Activated gamma-delta T cell treated with Interleukin-2 at 50 U/mL for 16 hours (primary cell): ENCODE results near the gene DYRK3.
A peak's percentile ranks its signal among the peaks of the same experiment; 100 is the strongest.

Experiments used
- DNase-seq: peaks from one replicate; pipeline ENCODE4 v3.0.0-alpha.2; 2020

Gene DYRK3

DNA sequence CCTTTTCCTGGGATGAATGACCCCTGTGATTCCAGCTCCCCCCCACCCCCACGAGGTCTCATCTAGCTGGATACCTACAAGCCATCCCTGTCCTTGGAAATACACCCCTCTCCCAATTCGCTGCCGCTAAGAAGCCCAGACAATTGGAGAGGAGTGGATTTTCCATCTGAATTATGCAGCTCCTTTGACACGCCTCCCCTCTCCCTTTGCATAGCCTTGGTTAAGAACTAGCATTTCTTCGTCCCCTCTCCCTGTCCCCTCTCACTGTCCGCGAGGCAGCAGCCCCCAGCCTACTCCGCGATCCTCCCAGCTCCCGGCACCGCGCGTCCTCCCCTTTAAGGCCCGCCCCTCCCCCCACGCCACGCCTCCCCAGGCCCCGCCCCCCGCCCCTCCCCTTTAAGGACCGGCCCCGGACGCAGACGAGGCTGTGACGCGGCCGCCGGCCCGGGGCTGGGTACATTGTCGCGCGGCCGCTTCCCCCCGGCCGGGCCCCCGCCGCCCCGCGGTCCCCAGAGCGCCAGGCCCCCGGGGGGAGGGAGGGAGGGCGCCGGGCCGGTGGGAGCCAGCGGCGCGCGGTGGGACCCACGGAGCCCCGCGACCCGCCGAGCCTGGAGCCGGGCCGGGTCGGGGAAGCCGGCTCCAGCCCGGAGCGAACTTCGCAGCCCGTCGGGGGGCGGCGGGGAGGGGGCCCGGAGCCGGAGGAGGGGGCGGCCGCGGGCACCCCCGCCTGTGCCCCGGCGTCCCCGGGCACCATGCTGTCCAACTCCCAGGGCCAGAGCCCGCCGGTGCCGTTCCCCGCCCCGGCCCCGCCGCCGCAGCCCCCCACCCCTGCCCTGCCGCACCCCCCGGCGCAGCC is 49.4 kb downstream of the DYRK3 start, which contains the start of gene MAPKAPK2:
Gene MAPKAPK2, plus strand, starts transcription at position 428 of the 856 bp plus-strand sequence. Its CDS starts 325 bp downstream, at position 753.
- DNase-seq, result peak; percentile 75

DNA sequence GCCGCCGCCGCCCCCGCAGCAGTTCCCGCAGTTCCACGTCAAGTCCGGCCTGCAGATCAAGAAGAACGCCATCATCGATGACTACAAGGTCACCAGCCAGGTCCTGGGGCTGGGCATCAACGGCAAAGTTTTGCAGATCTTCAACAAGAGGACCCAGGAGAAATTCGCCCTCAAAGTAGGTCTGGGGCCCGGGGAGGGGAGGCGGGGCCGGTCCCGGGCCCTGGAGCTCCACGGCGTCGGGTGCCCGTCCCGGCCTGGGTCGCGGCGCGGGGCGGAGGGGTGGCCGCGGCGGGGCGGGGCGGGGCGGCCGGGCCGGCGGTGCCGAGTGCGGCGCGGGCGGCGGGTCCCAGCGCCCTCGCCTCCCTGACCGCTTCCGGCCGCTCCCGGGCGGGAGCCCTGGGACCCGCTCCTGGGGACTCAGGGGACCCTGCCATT is 50.0 kb downstream of the DYRK3 start:
- DNase-seq, result peak; percentile 15

DNA sequence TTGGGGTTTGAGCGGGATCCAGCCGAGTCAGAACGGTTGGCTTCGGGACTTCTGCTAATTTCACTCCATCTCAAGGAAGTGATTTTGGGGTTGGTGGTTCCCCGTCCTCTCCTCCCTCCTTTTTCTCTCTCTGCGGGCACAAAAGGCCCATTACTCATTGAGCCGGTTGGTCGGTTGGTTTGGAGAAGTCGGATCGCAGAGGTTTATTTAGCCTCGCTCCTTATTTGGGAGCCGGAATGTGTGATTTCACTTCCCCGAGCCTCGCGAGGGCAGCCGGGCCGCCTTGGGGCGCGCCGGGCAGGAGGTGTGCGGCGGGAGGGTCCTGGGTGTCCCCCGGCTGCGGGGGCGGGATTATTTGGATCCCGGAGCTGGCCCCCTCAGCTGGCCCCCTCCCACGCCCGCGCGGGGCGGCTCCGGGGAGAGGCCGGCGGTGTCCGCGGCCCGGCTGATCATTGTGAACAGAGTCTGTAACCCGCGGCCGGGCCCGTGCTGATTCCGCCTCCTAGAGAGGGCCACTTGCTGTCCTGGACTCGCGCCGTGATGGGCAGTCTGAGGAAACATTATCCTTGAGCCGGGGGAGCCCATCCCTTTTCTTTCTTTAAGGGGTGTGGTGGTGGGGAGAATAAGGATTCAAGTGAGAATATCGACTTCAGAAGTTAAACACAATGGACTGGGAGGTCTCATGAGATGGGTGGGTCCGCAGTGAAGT is 50.6 kb downstream of the DYRK3 start:
- peak; percentile 46 for DNase-seq

DNA sequence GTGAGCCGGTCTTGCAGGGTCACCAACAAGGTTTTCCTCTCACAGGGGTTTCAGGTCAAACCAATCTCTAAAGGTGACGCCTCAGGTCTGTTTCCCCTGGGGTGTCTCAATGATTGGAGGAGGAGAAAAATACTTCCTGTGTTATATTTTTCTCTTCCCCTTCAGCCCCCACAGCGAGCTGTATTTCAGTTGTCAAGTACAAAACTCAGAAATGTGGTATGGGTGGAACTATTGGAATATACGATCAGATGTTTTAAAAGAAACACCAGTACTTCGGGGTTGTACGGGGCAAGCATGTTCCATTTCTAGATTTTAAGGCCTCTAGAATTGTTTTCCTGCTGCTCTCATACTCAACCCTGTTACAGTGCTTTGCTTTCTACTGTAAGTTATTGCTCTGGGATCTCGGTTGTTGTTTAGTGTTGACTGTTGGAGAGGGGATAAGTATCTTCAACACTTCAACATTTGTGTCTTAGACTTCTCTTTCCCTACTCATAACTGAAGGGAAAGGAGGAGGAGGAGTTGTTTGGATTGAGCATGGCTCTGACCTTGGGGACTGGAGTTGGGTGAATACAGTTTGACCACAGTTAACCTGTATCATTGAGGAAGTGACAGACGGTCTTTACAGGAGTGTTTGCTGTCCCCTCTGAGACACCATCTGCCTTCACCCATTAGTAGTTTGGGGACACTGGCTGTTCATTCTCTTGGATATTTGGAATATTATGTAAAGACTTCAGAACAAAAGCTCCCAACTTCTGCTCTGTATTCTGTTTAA is 51.3 kb downstream of the DYRK3 start:
- DNase-seq, result peak; percentile 39

DNA sequence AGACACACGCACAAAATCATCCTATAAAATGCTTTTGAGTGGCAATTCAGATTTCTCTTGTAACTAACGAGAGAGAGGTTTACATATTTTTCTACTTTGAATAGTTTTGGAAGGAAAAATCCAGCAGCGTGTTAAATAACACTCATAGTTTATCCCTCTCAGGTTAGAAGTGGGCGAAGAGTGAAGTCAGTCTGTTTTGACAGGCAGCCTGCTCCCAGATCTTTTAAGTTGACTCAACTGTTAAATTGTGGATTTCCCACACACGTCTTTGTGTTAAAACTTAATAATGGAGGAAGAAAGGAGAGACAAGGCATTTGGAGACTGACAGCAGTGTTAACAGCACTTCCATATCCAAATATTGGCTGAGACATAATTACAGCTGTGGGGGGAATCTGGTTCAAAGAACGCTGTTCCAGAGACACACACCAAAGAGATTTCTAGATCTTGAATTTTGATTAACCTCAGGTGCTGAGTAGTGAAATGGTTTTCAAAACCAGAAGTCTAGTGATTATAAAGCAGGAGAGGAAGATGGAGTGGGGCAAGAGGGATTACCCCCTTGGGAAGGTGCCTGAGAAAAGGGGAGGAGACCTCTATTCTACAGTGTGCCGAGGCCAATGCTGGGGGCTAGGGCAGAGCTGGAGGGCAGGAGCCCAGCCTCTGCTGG is 52.0 kb downstream of the DYRK3 start:
- no peak for DNase-seq

DNA sequence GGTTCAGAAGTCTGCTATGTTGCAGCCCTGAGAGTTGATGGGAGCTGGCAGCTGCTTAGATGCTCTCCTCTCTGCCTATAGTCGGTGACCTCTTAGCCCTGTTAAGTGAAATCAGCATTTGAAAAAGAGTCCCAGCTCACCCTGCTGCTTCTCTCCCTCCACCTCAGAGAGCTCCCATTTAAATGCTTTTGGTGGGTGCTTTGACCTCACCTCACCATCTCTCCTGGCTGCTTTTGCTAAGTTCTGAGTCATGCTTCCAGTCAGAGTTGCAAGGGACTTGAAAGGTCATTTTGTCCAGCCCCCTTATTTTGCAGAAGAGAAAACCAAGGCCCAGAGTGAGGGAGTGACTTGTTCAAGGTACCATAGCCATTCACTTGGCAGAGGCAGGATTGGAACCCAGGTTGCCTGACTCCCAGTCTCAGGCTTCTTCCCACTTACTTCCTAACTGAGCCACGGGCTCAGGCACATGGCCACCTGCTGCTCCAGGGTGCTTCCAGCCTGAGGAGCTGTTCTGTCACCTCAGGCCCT is 52.6 kb downstream of the DYRK3 start:
- no peak for DNase-seq

DNA sequence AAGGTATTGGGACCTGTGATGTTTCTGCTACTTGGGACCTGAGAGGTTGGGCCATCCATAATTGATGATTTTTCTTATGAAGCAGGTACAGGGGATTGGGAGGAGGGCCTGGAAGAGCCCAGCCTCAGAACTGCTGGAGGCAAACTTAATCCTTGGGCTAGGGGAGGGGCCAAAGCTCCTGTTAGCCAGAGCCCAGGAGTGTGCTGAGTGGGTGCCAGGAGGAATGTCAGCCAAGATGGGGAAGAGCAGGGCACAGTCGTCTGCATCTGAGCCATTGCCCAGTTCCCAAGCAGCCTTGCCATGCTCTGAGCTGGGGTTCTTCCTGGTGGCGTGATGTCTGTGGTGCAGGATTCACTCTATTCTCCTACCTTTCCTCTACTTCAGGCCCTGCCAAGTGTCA is 55.2 kb downstream of the DYRK3 start:
- DNase-seq, result no peak

DNA sequence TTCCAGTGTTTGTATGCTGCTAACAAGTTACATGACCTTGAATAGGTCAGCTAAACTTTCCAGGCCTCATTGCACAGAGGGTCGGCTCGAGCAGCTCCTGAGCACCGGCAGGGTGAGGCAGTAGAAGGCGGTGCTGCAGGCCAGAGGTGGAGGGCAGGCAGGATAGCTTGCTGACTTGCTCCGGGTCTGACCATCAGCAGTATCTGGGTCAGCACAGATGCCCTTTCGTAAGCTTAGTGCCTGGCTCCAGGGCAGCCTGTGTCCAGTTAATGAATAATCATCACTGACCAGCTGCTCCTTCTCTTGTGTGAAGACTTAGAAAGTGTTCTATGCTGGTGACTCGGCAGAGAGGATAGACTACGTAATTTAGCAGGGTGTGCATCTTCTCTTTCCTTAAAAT is 56.3 kb downstream of the DYRK3 start:
- no peak for DNase-seq

DNA sequence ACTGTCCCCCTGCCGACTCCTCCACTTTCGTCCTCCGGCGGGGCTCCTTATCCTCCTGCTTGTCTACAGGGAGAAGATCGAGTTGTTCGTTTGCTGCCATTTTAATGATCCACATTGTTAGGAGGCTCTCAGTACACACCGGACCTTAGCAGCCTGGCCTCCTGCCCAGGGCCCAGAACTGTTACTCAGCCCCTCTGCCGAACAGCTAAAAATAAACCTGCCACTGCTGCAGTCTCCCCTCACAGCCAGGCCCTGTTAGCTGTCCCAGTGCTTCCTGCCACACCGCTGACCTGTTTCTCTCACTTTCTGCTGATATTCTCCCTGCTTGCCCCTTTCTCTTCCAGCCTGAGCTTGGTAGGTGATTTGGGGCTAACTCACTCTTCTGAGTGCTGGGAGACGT is 57.7 kb downstream of the DYRK3 start:
- DNase-seq, result no peak

DNA sequence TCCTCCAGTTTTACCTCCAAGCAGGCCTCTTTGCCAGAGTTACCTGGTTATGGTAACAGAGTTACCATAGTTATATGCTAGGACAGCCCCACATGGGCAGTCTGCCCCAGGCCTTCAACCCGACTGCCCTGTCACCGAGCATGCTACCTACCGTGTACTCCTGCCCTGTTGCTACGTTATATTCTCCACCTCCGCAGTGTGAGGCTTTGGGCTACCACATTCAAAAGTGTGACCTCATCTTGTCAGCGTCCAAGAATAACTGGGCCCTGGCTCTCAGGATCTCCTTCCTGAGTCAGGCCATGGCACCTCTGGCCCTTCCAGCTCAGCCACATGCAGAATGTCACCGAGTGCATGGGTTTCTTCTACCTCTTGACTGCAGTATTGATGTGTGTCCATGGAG is 58.3 kb downstream of the DYRK3 start:
- DNase-seq, result no peak

DNA sequence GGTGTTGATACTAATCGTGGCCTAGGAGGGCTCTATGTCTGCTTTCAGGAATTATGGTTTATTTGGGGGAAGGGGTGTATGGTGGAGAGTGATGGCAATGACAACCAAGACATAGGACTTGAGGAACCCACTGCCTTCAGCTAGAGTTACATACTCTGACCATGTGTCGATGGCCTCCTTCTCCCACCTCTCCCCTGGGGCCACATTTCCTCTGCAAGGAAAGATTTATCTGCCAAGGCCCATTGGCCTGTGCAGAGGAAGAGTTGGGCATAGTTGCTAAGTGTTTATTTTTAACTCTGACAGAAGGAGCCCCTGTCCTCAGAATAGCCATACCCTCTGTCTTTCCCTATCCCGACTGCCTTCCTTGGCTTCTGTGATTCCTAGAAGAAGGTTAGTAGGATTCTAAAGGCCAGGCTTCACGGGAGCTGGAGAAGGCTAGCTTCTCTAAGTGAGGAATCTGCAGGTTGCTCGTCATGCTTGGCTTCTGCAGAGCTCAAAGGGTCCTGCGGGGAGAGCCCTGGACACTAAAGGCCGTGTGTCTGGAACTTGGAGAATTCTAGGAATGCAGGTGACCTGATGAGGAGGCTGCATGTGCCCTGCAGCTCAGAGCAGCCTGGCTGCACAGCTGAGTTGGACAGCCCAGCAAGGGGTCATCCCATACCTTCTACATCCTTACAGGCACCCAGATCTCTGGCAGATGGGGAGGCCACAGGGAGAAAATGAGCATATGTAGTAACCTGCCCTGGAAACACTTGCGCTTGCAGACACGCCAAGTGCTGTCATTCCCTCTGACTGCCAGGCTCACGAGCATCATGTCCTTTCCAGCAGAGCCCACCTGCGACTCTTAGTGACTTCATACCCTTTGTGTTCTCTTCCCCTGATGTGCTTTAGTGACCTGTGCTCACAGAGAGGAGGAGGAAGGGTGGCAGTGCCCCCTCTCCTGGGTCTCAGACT is 59.1 kb downstream of the DYRK3 start:
- DNase-seq, result no peak

DNA sequence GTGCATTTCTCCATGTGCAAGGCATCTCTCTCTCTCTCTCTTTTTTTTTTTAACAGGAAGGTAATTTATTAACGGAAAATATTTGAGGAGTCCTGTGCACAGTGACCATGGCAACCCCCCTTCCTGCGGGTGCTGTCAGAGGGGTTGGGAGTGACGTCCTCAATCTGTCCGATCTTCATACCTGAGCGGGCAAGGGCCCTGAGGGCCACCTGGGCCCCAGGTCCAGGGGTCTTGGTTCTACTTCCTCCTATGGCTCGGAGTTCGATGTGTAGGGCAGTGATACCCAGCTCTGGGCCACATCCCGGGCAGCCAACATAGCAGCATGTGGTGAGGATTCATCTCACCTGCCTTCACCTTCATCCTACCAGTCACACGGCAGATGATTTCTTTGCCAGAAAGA is 60.4 kb downstream of the DYRK3 start:
- no peak for DNase-seq

DNA sequence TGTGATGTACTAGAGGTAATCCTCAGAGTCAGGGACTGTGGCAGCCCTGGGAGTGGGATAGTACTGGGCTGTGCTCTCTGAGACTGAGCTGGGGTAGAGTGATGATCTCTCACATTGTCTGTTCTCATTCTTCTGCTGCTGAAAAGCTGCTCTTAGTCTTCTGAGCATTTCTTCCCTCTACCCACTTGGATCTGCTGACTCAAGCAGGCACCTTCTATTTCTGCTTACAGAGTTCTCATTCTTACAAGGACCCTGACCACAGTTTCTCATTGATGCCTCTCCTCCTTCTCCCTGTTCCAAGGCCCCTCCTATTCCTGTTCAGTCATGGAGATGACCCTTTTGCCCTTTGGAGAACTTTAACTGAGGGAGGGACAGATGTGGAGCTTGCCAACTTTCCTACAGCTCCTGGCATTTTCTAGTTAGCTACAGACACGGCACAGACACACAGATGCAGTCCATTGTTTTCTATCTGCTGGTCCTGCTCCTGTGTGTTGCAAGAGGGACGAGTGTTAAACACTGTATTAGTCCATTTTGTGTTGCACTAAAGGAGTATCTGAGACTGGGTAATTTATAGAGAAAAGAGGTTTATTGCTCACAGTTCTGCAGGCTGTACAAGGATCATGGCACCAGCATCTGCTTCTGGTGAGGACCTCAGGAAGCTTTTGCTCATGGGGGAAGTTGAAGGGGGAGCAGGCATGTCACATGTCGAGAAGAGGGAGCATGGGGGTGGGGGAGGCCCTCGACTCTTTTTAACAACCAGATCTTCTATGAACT is 61.7 kb downstream of the DYRK3 start:
- DNase-seq, result no peak

DNA sequence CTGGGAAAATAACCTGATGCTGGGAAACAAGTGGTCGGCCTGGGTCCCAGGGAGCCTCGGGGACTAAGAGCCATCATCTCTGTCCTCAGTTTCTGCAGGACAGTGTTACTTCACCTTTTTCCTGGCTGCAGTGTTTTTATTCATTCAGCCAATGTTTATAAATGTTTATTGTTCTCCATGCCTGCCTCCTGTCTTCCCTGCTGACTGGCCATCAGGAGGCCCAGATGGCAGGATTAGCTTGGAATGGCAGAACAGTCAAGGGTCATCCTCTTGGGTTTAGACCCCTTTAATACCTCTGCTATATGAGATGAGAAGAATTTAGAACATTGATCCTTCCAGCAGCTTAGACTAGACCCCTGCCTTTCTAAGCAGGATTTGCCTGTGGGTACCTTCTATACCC is 62.7 kb downstream of the DYRK3 start:
- DNase-seq, result no peak
